NCI-H1105 treated with DMSO at 0.1 percent for 48 hours (cell line): ENCODE measurements around the gene TMEM140.
"Not testable (repeated sequence)": the region's sequence is repeated elsewhere in the genome, so short reads cannot be mapped to it uniquely, and the experiment has no call there.

Source experiments
- DNase-seq: peaks from one replicate; lab custom pipeline; 2025; lab: John Stamatoyannopoulos, UW

Gene TMEM140

GRCh38 chr7:135158874-135159273, 11.0 kb downstream of the TMEM140 start:
- DNase-seq: no peak

GRCh38 chr7:135159359-135160085, 11.7 kb downstream of the TMEM140 start:
- DNase-seq: no peak

GRCh38 chr7:135160098-135160857, 12.4 kb downstream of the TMEM140 start:
- DNase-seq: no peak

GRCh38 chr7:135160858-135161653, 13.2 kb downstream of the TMEM140 start:
- DNase-seq: no peak

- no peak for DNase-seq
Measured at GRCh38 chr7:135161669-135162068, 13.8 kb downstream of the TMEM140 start.

- DNase-seq: no peak
Measured at GRCh38 chr7:135162382-135163001, 14.6 kb downstream of the TMEM140 start.

GRCh38 chr7:135164357-135165061, 16.6 kb downstream of the TMEM140 start:
- no peak for DNase-seq

GRCh38 chr7:135165862-135166261, 18.0 kb downstream of the TMEM140 start:
- no peak for DNase-seq

- DNase-seq: no peak
Measured at GRCh38 chr7:135166338-135166990, 18.6 kb downstream of the TMEM140 start.

- no peak for DNase-seq
Measured at GRCh38 chr7:135167365-135167917, 19.6 kb downstream of the TMEM140 start.

- no peak for DNase-seq
Measured at GRCh38 chr7:135168001-135168400, 20.1 kb downstream of the TMEM140 start.

- no peak for DNase-seq
Measured at GRCh38 chr7:135168489-135169140, 20.7 kb downstream of the TMEM140 start.

- DNase-seq: no peak
Measured at GRCh38 chr7:135169141-135169963, 21.5 kb downstream of the TMEM140 start.

- DNase-seq: no peak
Measured at GRCh38 chr7:135169964-135170273, 22.0 kb downstream of the TMEM140 start.

GRCh38 chr7:135170274-135170997, 22.6 kb downstream of the TMEM140 start, which contains the start of gene CYREN:
Gene CYREN, minus strand, starts transcription at chr7:135170707. Its CDS starts 1,785 bp downstream, at chr7:135168922.
- peak; percentile 93 for DNase-seq

- not testable (repeated sequence) for DNase-seq
Measured at GRCh38 chr7:135170998-135171481, 23.2 kb downstream of the TMEM140 start.

GRCh38 chr7:135171581-135172291, 23.9 kb downstream of the TMEM140 start:
- not testable (repeated sequence) for DNase-seq

GRCh38 chr7:135173916-135174315, 26.0 kb downstream of the TMEM140 start:
- DNase-seq: not testable (repeated sequence)
